GM18498 (cell line): ENCODE data around the gene WRAP73.
A peak's percentile ranks its signal among the peaks of the same experiment; 100 is the strongest.

Source experiments
- ATAC-seq: cut with Tn5 transposase; IDR thresholded peaks from one replicate; pipeline ENCODE4 v1.9.1; 2021; ENCODE audit warnings: mild to moderate bottlenecking, moderate library complexity; ENCODE audit not compliant: unreplicated experiment

The WRAP73 gene

GRCh38 chr1:3683197-3683596 lies 33.3 kb upstream of the WRAP73 start:
- ATAC-seq, result no peak

DNA sequence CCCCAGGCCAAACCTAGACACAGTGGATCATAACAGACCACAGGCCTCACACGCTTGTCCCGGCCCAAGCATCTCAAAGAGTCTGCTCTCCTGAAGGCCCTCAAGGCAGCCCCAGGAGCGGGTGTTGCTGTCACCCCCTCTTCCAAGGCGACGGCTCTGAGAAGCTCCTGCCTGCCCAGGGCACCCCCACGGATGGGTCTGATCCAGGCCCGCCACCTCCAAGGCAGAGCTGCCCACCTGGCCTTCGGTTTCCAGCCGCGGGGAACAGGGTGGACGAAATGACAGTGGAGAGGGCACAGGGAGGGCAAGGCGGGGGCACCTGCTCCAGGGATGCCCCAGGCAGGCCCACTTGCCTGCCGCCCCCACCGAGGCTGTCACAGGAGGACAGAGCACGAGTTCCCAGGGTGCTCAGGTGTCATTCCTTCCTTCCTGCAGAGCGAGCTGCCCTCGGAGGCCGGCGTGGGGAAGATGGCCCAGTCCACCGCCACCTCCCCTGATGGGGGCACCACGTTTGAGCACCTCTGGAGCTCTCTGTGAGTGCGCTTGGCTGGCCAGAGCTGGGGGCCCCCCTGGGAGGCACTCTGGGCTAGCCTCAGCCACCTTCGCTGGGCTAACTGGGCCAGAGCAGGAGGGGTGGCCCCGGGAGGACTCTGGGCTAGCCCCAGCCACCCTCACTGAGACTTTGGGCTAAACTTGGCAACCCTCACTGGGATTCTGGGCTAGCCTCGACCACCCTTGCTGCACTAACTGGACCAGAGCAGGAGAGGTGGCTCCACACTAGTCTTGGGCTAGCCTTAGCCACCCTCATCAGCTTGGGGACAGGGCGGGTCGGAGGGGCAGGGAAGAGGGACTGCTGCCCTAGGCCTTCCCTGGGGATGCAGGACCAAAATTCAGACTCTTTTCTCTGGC lies 32.2 kb upstream of the WRAP73 start:
- no peak for ATAC-seq

GRCh38 chr1:3681231-3681897 lies 31.5 kb upstream of the WRAP73 start:
- no peak for ATAC-seq

GRCh38 chr1:3680488-3681230 lies 30.8 kb upstream of the WRAP73 start:
- no peak for ATAC-seq

GRCh38 chr1:3679799-3680453 lies 30.0 kb upstream of the WRAP73 start:
- ATAC-seq, result no peak

DNA sequence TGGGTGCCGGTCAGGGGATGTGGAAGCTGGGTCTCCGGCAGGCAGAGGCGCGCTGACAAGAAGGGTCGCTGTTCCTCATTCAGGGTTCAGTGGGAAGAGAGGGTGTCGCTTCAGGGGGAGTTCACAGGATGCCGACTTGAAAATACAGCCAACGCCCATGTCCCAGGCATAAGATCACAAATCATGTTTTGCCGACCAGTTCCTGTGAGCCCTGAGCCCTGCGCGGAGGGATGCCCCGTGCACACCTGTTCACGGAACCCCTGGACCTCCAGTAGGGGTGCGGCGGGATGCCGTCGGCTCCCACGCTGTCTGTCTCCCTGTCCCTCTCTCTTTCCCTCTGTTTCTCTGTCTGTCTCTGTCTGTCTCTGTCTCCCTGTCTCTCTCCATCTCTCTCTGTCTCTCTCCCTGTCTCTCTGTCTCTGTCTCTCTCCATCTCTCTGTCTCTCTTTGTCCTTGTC lies 29.2 kb upstream of the WRAP73 start:
- ATAC-seq, result no peak

DNA sequence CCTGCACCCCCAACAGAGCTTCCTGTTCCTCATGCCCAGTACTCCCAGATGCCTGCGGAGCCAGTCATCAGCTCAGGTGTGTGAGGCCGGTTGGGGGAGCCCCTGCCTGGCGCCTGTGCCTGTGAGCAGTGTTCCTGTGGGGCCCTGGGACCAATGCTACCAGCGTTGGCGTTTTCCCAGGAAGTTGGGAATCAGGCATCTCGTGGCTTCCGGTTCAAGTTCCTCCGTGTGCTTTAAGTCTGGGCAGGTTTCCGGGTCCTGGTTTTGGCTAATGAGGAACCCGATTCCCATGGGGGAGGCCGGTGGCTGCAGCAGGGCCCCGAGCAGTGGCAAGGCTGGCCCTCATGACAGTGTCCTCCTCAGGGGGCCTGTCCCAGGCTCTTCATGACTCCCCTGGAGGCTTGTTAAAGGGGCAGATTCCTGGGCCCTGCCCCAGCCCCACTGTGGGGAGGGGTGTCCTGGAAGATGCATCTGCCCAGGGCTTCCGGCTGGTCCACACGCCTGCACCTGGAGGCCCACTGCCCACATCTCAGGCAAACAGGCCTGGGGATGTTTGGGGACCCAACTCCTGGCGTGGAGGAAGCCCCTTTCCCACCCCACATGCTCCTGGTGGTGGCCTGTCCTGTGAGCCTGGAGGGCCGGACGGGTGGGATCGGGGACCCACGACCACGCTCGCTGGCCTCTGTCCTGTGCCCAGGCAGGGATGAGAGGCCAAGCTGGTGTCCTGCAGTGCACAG lies 28.6 kb upstream of the WRAP73 start:
- no peak for ATAC-seq

DNA sequence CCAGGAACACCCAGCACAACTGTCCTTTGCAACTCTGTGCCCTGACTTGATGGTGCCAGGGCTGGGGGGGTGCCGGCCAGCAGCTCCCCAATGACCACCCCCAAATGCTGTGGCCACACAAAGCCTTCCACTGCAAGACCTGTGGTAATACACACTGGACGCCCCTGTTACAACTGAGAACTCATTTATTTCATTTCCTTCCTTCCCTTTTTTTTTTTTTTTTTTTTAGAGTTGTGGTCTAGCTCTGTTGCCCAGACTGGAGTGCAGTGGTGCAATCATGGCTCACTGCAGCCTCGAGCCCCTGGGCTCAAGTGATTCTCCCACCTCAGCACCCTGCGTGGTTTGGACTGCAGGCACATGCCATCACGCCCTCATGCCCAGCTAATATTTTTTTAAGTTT lies 27.6 kb upstream of the WRAP73 start:
- ATAC-seq, result peak; percentile 3

- peak; percentile 65 for ATAC-seq
Measured at GRCh38 chr1:3676581-3677470, 26.9 kb upstream of the WRAP73 start.

- no peak for ATAC-seq
Measured at GRCh38 chr1:3675436-3675835, 25.5 kb upstream of the WRAP73 start.

DNA sequence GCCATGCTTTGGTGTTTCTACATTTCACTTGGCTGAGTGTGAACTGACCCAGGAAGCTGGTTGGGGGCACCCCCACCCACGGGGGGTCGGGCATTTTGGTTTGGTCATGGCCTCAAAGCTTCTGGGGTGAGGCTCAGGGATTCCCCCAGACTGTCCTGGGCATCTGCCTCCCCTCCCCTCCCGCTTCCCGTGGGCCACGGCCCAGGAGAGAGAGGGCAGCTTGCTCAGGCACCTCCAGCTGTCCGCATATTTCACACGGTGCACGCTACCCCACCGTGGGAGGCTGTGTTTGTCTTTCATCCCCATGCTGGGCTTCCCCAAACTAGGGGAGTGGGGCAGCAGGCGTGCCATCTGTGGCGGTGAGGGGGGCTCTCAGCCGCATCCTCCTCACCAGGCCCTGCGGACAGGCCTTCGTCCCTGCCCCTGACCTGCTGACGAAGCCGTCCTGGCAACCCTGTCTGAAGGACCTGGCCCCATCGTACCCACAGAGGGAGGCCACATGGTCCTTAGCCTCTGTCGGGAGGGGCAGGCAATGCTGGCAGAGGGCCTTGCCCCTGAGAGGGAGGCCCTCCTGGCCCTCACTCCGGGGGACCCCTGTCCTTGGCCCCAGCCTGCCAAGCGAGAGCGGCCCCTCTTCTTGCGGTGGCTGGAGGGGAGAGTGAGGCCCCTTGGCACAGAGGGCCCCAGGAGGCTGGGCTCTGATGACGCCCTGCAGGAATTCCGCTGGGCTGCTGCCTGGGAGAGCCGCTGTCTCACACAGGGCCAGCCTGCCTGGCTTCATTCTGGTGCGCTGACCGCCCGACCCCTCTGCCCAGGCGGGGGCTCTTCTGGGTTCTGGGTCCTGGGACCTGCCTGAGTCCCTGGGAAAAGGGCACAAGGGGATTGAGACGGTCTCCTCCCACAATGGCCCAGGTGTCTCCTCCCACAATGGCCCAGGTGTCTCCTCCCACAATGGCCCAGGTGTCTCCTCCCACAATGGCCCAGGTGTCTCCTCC lies 24.5 kb upstream of the WRAP73 start:
- no peak for ATAC-seq

DNA sequence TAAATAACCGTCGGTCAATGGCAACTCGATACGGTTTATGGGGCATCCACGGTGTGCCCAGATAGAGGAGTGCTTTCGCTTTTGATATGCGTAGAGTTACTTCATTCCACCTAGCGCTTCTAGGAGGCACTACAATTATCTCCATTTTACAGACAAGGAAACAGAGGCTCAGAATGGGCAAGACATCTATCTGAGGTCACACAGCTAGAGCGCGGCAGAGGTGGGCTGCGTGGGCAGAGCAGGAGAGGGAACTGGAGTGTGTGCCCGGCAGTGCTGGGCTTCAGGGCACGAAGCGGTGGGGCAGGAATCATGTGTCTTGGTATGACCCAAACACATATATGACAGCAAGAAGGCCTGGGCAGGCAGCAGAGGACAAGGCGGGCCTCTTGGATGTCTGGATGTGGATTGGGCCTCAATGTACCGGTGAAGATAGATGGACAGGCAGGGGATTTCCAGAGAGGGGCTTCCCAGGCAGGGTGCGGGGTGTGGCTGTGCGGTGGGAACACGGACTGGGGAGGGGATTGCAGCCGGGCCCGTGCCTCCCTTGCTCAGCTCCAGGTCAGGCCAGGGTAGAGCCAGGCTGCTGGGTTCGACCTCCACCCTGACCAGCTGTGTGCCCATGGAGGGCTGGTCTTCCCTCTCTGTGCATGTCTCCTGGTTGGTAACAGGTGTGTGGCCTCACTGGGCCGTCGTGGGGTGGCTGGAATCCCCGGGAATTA lies 23.6 kb upstream of the WRAP73 start:
- ATAC-seq, result no peak

DNA sequence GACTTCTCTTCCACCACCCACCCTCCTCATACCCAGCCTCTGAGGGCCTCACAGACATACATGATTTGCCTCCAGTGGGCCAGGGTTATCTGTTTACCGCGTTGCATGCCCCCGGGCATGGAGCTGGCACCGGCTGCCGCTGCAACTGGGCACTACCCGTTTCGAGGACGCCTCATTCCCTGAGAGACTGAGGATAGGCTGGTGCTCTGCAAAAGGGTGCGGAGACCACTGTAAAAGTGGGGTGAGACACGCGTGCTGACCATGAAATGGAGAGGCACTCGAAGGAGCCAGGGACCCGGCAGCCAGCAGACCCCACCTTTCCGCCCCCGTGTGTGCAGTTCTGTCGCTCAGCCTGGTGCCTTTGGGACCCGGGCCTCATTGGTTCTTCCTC lies 23.1 kb upstream of the WRAP73 start:
- ATAC-seq, result no peak

DNA sequence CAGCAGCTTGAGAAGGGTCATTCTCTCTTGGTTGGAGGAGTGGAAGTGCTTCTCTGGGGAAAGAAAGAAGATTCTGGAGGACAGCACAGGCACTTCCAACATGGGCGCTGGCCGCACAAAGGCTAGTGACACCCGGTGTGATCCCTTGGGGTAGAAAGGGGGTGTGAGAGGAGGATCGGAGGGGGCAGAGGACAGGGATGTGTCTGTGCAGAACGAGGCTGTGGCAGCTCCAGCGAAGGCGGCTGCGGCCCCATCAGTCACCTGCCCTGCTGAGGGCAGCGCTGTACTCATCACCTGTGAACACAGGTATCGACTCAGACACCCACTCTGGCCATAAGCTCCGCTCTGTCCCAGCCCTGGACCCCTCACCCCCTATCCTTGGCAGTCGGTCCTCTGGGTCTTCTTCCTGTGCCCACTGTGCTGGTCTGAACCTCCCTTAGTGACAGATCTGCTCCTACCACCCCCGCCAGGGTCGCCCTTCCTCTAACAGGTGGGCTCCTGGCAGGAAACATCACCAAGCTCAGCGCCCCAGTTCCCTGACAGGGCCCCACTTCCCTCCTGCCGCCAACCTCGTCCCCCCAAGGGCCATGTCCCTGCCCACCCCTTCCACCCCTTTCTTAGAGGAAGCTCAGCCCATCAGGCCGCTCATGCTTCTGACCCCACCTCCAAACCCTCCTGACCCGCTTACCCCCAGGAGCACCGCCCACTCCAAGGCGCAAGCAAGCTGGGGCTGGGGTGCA lies 22.5 kb upstream of the WRAP73 start:
- no peak for ATAC-seq

DNA sequence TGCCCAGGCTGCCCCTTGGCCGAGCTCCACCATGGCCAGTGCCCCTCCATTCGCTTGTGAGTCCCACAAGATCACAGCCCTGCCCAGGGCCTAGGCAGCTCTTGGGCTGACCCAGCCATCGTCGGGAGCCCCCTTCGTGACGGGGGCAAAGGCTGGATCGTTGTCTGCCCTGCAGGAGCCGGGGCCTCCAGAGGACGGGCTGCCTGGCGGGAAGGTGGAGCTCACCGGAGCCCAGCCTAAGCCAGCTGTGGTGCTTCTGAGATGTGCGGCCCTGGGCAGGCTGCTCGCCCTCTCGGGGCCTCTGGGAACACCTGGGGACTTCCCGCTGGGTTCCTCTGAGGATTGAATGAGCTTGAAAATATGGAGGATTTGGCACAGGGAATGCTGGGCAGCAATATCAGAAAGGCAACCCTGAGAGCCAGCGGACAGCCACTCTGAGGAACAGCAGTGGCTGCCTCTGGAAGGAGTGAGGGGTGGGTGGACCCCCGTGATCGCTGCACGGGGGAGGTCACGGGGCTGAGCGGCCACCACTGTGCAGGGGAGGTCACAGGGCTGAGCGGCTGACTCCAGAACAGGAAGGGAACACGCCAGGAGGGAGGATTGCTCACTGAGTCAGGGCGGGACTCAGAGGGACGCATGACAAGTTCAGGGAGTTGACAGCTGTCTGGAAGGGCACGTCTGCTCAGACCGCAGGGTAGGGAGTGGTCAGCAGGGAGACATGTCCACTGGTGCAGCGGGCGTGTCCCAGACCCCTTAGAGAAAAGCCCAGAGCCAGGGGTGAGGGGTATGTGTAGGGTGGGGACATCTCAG lies 21.7 kb upstream of the WRAP73 start:
- ATAC-seq, result no peak

DNA sequence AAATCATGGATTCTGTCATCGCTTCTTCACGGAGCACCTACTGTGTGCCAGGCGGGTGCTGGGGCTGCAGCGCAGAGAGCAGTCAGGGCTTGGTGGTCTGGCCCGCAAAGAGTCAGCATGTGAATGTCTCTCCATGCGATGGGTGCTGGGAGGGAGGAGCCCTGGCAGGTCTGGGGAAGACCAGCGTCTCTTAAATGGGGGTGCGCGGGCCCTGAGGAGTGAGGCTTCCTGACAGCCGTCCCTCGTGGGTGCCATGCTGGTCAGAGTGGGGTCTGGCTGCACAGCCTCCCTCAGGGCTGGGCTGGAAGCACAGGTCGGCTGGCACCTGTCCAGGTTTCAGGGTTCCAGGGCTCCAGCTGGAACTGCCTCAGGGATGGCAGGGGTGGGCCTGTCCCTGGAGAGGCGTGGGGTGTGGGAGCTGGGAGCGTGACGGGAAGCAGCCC lies 20.9 kb upstream of the WRAP73 start:
- no peak for ATAC-seq
